GM18867 (cell line): ENCODE results near the gene ACY1.
A peak's percentile ranks its signal among the peaks of the same experiment; 100 is the strongest.
"Not testable (repeated sequence)": the region's sequence is repeated elsewhere in the genome, so short reads cannot be mapped to it uniquely, and the experiment has no call there.

Source experiments
- ATAC-seq: cut with Tn5 transposase; IDR thresholded peaks from one replicate; pipeline ENCODE4 v1.9.1; 2021; ENCODE audit warnings: mild to moderate bottlenecking, moderate library complexity; ENCODE audit not compliant: unreplicated experiment

ACY1 gene

GRCh38 chr3:51980253-51980652 lies 3.1 kb upstream of the ACY1 start:
- ATAC-seq = no peak

GRCh38 chr3:51982352-51982837 lies 940 bp upstream of the ACY1 start:
- peak; percentile 46 for ATAC-seq

- ATAC-seq = no peak
These were observed 388 bp downstream of the ACY1 start for GRCh38 chr3:51983578-51984268.

GRCh38 chr3:51984269-51984647 lies 923 bp downstream of the ACY1 start:
- no peak for ATAC-seq

GRCh38 chr3:51985063-51985462 lies 1.7 kb downstream of the ACY1 start:
- ATAC-seq = no peak

- ATAC-seq = no peak
These were observed 2.9 kb downstream of the ACY1 start for GRCh38 chr3:51986010-51986947.

GRCh38 chr3:51987568-51987967 lies 4.2 kb downstream of the ACY1 start:
- no peak for ATAC-seq

GRCh38 chr3:51988286-51989146 lies 5.2 kb downstream of the ACY1 start:
- ATAC-seq = no peak

GRCh38 chr3:51990501-51990971 lies 7.2 kb downstream of the ACY1 start:
- ATAC-seq = not testable (repeated sequence)

- ATAC-seq = no peak
These were observed 8.8 kb downstream of the ACY1 start for GRCh38 chr3:51992017-51992682.

GRCh38 chr3:51993657-51994056 lies 10.3 kb downstream of the ACY1 start:
- ATAC-seq = not testable (repeated sequence)

- ATAC-seq = no peak
These were observed 11.2 kb downstream of the ACY1 start for GRCh38 chr3:51994530-51994929.

- peak; percentile 80 for ATAC-seq
These were observed 12.2 kb downstream of the ACY1 start, which contains the start of gene RPL29 for GRCh38 chr3:51995346-51996163. Gene RPL29 (minus strand): TSS chr3:51995895. CDS start chr3:51995461, 434 bp downstream.

GRCh38 chr3:51997172-51997571 lies 13.8 kb downstream of the ACY1 start:
- no peak for ATAC-seq

GRCh38 chr3:51997935-51998596 lies 14.7 kb downstream of the ACY1 start:
- ATAC-seq = no peak

- ATAC-seq = no peak
These were observed 15.4 kb downstream of the ACY1 start for GRCh38 chr3:51998774-51999173.

GRCh38 chr3:51999846-52000245 lies 16.5 kb downstream of the ACY1 start:
- ATAC-seq = no peak

- ATAC-seq = peak; percentile 88
These were observed 18.2 kb downstream of the ACY1 start for GRCh38 chr3:52001443-52001974.

- no peak for ATAC-seq
These were observed 19.4 kb downstream of the ACY1 start for GRCh38 chr3:52002748-52003147.
